ENCODE data around the gene RPL36A. TPM values are rescaled to one million over a fixed set of nuclear protein-coding genes. Genes with fewer than 3 reads are reported as not detected.

The RPL36A gene
- total RNA-seq, 1 experiment from 2014 or later: 1,862 TPM

GRCh38 chrX:101442085-101442484 lies 51.3 kb downstream of the RPL36A start:
- DNase-seq (ENCODE audit: low spot score): no peak

Other genes with a start within 250 kb of the RPL36A start
- 0.14 TPM in 1 of 2 replicates, not detected in the other for gene DRP2, start 171.2 kb upstream of the RPL36A start, total RNA-seq (2014; rRNA removed; shearing (Covaris generic))
- not detected in 2 replicates for gene TAF7L, start 99.7 kb upstream of the RPL36A start, total RNA-seq (2014; rRNA removed; shearing (Covaris generic))
- gene TIMM8A, start 42.3 kb upstream of the RPL36A start, total RNA-seq (2014; rRNA removed; shearing (Covaris generic)): 4.5 and 8.2 TPM in 2 replicates
- gene BTK, start 4.8 kb upstream of the RPL36A start, total RNA-seq (2014; rRNA removed; shearing (Covaris generic)): not detected in 2 replicates
- 192 and 209 TPM in 2 replicates for gene GLA, start 16.9 kb downstream of the RPL36A start, total RNA-seq (2014; rRNA removed; shearing (Covaris generic))
- gene HNRNPH2, start 17.2 kb downstream of the RPL36A start, total RNA-seq (2014; rRNA removed; shearing (Covaris generic)): 64.1 and 82.3 TPM in 2 replicates
- 0.37 and 1.9 TPM in 2 replicates for gene ARMCX4, start 94.4 kb downstream of the RPL36A start, total RNA-seq (2014; rRNA removed; shearing (Covaris generic))
- 23.2 and 24.4 TPM in 2 replicates for gene ARMCX1, start 159.5 kb downstream of the RPL36A start, total RNA-seq (2014; rRNA removed; shearing (Covaris generic))
- 17.1 and 18.9 TPM in 2 replicates for gene ARMCX6, start 227.0 kb downstream of the RPL36A start, total RNA-seq (2014; rRNA removed; shearing (Covaris generic))
- gene ARMCX3, start 232.1 kb downstream of the RPL36A start, total RNA-seq (2014; rRNA removed; shearing (Covaris generic)): 13.0 and 18.4 TPM in 2 replicates

Data from H4 (cell line).